Activated CD8-positive, alpha-beta memory T cell treated with anti-CD3 and anti-CD28 coated beads, Interleukin-2, amount 50 U/mL, for 1 hour (primary cell): ENCODE data around the gene CCDC127.
"Not testable (repeated sequence)": the region's sequence is repeated elsewhere in the genome, so short reads cannot be mapped to it uniquely, and the experiment has no call there.

ENCODE experiments used
- DNase-seq: peaks from one replicate; pipeline ENCODE4 v3.0.0-alpha.2; 2020; ENCODE audit errors: extremely low read depth

CCDC127 gene

GRCh38 chr5:172421-172820 lies 45.5 kb downstream of the CCDC127 start:
- no peak for DNase-seq

GRCh38 chr5:171801-172331 lies 46.1 kb downstream of the CCDC127 start:
- DNase-seq = no peak

DNA sequence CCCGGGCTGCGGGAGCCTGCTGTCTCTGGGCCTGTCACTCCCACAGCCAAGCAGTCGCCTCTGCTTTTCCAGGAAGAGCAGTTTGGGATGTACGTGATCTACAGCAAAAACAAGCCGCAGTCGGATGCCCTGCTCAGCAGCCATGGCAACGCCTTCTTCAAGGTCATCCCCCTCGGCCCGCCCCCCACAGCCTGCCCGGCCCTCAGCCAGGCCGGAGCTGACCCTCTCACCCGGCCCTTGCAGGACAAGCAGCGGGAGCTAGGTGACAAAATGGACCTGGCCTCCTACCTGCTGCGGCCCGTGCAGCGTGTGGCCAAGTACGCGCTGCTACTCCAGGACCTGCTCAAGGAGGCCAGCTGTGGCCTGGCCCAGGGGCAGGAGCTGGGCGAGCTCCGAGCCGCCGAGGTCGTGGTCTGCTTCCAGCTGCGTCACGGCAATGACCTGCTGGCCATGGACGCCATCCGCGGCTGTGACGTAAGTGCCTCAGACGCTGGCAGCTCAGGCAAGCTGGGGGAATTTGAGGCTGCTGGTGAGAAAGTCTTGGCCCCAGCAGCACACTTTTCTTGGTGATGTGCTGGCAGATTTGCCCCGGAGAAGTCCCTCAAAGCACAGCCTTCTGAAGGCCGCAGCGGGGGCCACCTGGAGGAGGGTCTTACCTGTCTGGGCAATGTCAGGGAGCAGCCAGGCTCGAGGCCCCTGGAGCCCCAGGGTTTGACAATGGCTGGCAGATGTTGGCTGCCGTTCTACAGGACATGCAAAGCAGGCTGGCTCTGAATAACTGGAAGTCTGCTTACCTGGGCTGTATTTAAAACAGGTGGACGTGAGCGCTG lies 46.8 kb downstream of the CCDC127 start:
- no peak for DNase-seq

DNA sequence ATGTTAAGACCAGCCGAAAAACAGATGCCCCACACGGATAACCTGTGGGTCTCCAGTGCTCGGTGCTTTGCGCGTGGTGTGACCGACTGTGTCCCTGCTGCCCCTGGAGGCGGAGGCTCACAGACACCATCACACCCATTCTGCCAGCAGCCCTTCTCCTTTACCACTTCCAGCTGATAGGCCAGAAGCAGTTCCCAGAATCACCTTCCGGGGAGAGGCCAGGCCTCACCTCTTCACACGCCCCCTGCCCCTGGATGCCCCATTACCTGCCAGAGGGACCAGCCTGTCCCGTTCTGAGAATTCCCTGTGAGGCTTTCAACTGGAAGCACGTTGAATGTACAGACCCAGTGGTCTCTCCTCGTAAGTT lies 48.2 kb downstream of the CCDC127 start:
- DNase-seq = no peak

GRCh38 chr5:169071-169727 lies 48.8 kb downstream of the CCDC127 start:
- DNase-seq = no peak

GRCh38 chr5:167982-168660 lies 49.8 kb downstream of the CCDC127 start:
- DNase-seq = no peak

- DNase-seq = no peak
Measured at GRCh38 chr5:167511-167910, 50.4 kb downstream of the CCDC127 start.

GRCh38 chr5:166441-167372 lies 51.2 kb downstream of the CCDC127 start:
- DNase-seq = no peak

DNA sequence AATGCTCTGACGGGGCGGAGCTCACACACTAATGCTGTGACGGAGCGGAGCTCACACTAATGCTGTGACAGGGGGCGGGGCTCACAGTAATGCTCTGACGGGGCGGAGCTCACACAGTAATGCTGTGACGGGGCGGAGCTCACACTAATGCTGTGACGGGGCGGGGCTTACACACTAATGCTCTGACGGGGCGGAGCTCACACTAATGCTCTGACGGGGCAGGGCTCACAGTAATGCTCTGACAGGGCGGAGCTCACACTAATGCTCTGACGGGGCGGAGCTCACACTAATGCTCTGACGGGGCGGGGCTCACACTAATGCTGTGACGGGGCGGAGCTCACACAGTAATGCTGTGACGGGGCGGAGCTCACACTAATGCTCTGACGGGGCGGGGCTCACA lies 53.2 kb downstream of the CCDC127 start:
- not testable (repeated sequence) for DNase-seq

DNA sequence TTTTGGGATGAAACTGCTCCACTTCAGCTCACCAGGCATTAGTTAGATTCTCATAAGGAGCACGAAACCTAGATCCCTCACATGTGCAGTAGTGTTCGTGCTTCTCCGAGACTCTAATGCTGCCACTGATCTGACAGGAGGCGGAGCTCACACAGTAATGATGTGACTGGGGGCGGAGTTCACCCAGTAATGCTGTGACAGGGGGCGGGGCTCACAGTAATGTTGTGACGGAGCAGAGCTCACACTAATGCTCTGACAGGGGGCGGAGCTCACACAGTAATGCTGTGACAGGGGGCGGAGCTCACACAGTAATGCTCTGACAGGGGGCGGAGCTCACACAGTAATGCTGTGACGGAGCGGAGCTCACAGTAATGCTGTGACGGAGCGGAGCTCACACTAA lies 53.7 kb downstream of the CCDC127 start:
- no peak for DNase-seq

GRCh38 chr5:163841-164240 lies 54.1 kb downstream of the CCDC127 start:
- DNase-seq = no peak

- DNase-seq = no peak
Measured at GRCh38 chr5:163338-163620, 54.7 kb downstream of the CCDC127 start.

DNA sequence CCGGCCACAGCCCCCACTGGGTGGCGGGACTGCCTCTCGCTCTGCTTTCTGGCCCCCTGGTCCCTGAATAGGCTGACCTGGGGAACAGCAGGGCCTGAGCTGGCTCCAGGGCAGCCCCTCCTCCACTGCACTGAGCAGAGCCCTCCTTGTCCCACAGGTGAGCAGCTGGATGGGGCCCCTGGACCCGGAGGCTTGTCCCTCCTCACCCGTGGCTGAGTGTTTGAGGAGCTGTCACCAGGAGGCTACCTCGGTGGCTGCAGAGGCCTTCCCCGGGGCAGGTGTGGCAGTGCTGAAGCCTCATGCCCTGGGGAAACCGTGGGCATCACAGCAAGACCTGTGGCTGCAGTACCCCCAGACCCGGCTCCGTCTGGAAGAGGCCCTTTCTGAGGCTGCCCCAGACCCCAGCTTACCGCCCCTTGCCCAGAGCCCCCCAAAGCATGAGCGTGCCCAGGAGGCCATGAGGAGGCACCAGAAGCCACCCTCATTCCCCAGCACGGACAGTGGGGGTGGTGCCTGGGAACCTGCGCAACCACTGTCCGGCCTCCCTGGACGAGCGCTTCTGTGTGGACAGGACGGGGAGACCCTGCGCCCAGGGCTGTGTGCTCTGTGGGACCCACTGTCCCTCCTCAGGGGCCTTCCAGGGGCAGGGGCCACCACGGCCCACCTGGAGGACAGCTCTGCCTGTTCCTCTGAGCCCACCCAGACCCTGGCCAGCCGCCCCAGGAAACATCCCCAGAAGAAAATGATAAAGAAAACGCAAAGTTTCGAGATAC lies 55.2 kb downstream of the CCDC127 start:
- no peak for DNase-seq

DNA sequence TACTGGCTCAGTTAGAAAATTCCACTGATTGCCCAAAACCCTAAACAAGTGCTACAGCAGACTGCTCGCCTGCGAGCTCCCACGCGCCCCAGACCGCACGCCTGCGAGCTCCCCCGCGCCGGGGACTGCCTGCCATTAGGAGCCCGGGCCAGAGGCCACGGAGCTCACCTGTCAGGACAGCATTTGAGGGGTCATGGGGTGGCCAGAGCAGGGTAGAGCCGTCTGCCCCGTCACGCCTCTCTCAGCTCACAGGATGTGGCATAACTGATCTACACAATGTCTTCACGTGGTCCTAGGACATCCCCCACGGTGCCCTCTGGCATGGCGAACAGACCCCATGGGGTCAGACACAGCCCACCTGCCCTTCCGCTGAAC lies 55.8 kb downstream of the CCDC127 start:
- no peak for DNase-seq

DNA sequence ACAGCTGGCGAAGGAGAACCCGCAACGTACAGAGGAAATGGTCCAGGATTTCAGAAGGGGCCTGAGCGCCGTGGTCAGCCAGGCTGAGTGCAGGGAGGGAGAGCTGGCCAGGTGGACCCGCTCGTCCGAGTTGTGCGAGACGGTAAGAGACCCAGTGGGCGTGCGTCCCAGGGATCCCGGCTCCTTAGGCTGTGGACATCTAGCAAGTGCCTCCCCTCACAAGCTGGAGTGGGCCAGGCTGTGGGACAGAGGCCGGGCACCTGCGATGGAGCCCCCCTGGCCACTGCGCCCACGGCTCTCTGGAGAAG lies 56.2 kb downstream of the CCDC127 start:
- no peak for DNase-seq

DNA sequence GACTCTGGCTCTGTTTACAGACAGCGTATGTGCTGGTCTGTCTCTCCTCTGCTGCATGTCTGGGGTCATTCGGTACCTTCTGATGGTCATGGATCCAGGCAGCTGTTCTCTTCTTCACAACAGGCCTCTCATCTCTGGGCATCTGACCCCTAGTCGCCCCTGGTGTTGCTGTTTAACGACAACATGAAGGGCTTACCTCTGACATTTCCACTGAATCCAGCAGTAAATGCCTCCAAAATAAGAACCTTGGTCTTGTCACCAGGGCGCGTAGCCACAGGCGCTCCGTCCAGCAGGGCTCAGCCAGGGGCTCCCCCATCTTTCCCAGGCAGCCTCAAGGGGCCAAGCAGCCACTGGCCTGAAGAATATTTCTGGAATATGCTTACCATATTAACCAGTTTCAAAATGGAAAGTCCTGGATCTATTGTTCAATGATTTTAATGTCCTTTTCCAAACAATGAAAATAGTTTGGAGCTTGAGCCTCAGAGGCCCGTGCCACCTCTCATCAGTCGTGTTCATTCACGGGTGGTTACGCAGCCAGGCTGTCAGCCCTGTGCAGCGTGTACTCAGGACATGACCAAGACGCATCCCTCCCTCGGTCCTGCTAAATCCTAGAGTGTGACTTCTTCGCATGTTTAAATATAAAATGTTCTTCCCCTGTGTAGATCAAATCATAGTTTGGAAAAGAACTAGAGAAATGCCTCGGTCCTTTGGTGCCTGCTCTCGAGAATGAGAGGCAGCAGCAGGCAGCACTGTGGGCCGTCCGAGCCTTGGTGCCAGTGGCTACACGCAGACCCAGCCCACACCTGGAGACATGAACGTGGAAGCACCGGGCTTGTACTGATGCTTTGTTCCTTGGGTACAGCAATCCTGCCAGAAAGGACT lies 56.8 kb downstream of the CCDC127 start:
- no peak for DNase-seq

GRCh38 chr5:160173-160510 lies 57.8 kb downstream of the CCDC127 start:
- no peak for DNase-seq

DNA sequence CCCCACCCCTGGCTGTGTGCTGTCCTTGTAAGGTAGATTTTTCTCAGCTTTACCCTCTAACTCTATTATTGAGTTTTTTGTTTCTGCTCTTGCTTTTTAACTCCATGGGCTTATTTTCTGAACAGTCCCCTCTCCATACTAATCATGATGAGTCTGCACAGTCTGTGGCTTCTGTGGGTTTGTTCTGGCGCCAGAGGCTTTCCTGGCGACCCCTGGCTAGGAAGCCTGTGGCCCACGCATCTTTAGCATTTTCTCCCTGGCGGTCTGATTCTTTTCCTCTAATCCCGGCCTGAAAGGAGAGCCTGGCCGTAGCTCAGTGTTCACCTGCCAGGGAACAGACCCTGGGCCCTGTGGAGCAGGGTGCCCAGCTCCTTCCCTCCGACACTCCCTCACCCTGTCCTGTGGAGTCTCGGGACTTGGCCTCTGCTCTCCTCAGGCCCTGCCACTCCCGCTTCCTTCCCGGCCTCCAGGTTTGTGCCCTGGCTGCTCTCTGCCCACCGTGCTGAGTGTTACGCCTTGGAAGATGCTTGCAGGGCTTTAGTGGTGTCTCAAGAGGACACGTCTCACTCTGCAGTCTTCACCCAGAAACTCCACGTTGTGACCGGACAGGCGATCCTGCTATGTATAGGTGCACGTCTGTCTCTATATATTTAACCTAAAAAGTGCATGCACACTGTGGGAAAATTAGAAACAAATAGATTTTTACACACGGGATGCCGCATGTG lies 58.3 kb downstream of the CCDC127 start:
- no peak for DNase-seq

DNA sequence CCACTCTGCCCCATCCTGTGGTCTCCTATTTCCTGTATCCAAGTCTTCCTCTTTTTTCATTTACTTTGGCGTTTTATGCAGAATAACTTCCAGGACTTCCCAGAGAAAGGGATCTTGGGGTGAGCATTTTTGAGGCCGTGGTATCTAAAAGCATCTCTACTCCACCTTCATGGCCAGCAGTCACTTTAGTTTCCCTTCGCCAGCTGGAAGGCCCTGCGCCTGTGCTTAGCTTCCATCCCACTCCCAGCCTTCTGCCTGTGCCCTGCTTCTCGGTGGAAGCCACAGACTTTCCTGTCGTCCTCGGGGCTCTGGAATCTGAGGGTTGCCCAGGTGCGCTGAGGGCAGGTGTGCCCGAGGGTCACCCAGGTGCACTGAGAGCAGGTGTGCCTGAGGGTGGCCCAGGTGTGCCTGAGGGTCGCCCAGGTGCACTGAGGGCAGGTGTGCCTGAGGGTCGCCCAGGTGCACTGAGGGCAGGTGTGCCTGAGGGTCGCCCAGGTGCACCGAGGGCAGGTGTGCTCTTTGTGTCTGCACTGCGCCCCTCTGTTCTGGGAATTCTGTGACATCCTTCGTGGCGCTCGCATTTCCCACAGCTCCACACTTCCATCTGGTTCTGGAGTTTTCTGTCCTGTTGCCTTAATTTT lies 59.0 kb downstream of the CCDC127 start:
- no peak for DNase-seq
